Esophagus muscularis mucosa (tissue), 4 donors: ENCODE results near the gene SERPINE2.

Experiments
- EP300 ChIP-seq: sonication (generic); formaldehyde crosslinking; IDR thresholded peaks from one replicate; pipeline ENCODE4 v1.6.1; 2017; ENCODE audit warnings: antibody characterized with exemption
- POLR2A ChIP-seq: fragments of 450-650 bp; IDR thresholded peaks from one replicate; pipeline ENCODE4 v1.6.1; 2017; ENCODE audit warnings: antibody characterized with exemption, moderate library complexity, mild to moderate bottlenecking, low read depth
- TF ChIP-seq, protein P1 (sequence below), 3 experiments: fragments of 200-600 bp in 2 of 3; fragments of 450-650 bp in 1 of 3; sonication (generic) in 2 of 3; IDR thresholded peaks; one replicate each; pipeline ENCODE4 v1.5.1; 2017 to 2019; ENCODE audit warnings: antibody characterized with exemption in 3 of 3, mild to moderate bottlenecking in 2 of 3, moderate library complexity in 1 of 3

DNA sequence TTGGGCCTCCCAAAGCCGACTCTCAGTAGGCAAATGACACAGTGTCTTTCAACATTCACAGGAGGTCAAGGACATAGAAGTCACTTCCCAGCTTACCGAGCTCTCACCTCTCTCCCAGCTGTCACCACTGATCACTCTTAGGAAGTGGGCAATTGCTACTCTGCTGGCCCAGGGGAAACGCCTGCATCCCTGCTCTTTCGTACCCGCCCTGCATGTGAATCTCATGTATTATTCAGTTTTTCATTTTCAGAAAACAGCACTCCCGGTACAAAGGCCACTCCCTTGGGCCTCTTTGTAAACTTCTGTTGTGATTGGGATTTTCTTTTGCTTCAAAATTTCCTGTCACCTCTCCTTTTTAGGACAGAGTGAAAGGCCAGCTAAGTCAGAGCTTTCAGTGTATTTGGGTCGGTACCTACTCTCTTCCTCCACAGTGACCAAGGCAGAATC, 66.4 kb downstream of the SERPINE2 start:
- TF ChIP-seq POLR2A (no peak), EP300 (no peak)
- TF ChIP-seq, protein P1, sequence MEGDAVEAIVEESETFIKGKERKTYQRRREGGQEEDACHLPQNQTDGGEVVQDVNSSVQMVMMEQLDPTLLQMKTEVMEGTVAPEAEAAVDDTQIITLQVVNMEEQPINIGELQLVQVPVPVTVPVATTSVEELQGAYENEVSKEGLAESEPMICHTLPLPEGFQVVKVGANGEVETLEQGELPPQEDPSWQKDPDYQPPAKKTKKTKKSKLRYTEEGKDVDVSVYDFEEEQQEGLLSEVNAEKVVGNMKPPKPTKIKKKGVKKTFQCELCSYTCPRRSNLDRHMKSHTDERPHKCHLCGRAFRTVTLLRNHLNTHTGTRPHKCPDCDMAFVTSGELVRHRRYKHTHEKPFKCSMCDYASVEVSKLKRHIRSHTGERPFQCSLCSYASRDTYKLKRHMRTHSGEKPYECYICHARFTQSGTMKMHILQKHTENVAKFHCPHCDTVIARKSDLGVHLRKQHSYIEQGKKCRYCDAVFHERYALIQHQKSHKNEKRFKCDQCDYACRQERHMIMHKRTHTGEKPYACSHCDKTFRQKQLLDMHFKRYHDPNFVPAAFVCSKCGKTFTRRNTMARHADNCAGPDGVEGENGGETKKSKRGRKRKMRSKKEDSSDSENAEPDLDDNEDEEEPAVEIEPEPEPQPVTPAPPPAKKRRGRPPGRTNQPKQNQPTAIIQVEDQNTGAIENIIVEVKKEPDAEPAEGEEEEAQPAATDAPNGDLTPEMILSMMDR (IDR thresholded peaks at IDR 0.05), result no peak
